SK-N-MC (cell line): ENCODE measurements around the gene CACTIN.

ENCODE experiments used
- EZH2 ChIP-seq: fragments of 200-600 bp; sonication (generic); IDR thresholded peaks from one replicate; pipeline ENCODE4 v1.6.1; 2017; ENCODE audit warnings: antibody characterized with exemption
- POLR2AphosphoS5 ChIP-seq: IDR thresholded peaks from 2 replicates; pipeline ENCODE4 v1.6.1; 2012; ENCODE audit warnings: mild to moderate bottlenecking, low read depth, low read length, borderline replicate concordance

- TF ChIP-seq EZH2 (no peak), POLR2AphosphoS5 (no peak)
These were observed 17.9 kb upstream of the CACTIN start for GRCh38 chr19:3644351-3645066.
